ENCODE results near the gene MRPS27. TPM values are rescaled to one million over a fixed set of nuclear protein-coding genes. Genes with fewer than 3 reads are reported as not detected.

The MRPS27 gene
- total RNA-seq, 2 experiments from 2014 or later, result 25.0 to 26.1 TPM

DNA sequence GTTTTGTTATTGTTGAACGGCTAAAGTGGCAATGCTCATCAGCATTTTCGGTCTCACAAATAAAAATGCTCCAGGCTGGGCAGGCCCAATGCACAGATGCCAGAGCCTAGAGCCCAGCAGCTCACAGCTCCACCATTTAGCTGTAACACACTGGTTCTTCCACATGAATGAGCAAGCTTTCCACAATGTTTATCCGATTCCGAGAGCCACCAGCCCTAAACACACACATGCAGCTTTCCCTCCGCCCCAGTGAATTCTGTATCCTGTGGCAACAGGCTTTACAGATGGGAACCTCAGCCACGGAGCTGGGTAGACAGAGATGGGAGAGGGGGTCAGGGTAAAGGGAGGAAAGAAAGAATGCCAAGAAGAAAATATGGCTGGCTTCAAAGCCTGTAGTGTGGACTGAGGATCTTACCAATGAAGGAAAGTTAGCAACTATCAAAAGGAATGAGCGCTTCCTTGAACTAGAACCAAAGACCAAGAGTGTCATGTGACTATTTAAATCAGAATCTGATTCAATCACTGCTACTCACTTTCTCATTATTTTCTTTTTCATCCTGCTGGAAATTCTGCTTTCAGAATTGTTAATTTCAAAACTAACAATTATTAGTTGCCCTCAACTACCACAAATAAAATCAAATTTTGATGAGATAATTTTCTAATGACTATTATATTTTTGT is 77.1 kb downstream of the MRPS27 start:
- H3K4me3 Mint-ChIP-seq, result no peak overlapping the region
- H3K9me3 Mint-ChIP-seq, result no peaks in the 10 kb centered on the region
- H3K27me3 Mint-ChIP-seq, result no peaks in the 10 kb centered on the region
- Histone ChIP-seq H3K4me1 (ENCODE audit: insufficient read depth, low read length) (no peaks in the 10 kb centered on the region), H3K9me3 (ENCODE audit: control insufficient read depth in 1 of 2, insufficient read depth in 1 of 2, low read length in 2 of 2) (no peaks in the 10 kb centered on the region), H3K27me3 (ENCODE audit: control insufficient read depth in 1 of 2, insufficient read depth in 2 of 2, low read length in 2 of 2) (no peaks in the 10 kb centered on the region), H3K36me3 (ENCODE audit: insufficient read depth, low read length) (no peaks in the 10 kb centered on the region), H3K27ac (ENCODE audit: low read depth in 1 of 2, low read length in 2 of 2) (no peak overlapping the region), H3K4me3 (ENCODE audit: low read length) (no peak overlapping the region)
- POLR2A ChIA-PET, result no interaction called here
- CTCF ChIA-PET, result no interaction called here
- H3K36me3 Mint-ChIP-seq (ENCODE audit: low read depth), result peaks cover 19% of the 10 kb centered on the region
- no peak for ATAC-seq (ENCODE audit: poor library complexity)
- H3K27ac Mint-ChIP-seq, result no peak overlapping the region
- TF ChIP-seq, protein P1, sequence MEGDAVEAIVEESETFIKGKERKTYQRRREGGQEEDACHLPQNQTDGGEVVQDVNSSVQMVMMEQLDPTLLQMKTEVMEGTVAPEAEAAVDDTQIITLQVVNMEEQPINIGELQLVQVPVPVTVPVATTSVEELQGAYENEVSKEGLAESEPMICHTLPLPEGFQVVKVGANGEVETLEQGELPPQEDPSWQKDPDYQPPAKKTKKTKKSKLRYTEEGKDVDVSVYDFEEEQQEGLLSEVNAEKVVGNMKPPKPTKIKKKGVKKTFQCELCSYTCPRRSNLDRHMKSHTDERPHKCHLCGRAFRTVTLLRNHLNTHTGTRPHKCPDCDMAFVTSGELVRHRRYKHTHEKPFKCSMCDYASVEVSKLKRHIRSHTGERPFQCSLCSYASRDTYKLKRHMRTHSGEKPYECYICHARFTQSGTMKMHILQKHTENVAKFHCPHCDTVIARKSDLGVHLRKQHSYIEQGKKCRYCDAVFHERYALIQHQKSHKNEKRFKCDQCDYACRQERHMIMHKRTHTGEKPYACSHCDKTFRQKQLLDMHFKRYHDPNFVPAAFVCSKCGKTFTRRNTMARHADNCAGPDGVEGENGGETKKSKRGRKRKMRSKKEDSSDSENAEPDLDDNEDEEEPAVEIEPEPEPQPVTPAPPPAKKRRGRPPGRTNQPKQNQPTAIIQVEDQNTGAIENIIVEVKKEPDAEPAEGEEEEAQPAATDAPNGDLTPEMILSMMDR (IDR thresholded peaks at IDR 0.05), result no peak
- DNase-seq, result no peak
- H3K4me1 Mint-ChIP-seq (ENCODE audit: low read depth), result peaks cover 32% of the 10 kb centered on the region
- intact Hi-C loops (cut with DNase I, micrococcal nuclease), result no loop called here

DNA sequence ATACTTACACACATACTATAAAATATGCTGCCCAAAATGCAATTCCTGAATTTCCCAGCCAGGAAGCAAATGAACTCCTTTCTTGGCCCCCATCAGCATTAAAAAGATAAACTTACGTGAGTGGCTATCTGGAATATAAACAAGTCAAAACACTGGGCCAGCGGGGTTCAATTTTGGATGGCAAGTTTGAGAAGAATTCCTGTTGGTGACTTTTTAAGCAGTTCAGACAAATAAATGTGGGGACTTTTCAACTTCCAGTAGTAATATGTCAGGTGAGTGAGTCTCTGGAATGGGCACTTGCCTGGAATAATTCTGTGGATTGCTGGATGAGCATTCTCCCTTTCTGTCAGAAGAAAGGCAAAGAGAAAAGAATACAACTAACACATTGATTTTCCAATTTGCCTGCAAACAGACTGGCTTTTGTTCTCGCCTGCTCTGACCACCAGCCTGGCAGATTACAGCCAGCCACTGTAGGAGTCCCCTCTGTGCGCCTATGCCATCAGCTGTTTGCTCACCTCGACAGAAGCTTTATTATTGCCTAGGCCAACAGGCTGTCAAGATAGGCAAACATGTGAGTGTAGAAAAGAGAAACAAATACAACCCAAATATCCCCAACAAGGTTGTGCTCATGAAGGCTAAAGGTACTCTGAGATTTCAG is 78.6 kb downstream of the MRPS27 start:
- H3K27ac Mint-ChIP-seq, result no peak overlapping the region
- H3K4me3 ChIP-seq (ENCODE audit: low read length), result no peak overlapping the region
- CTCF ChIA-PET, result no interaction called here

DNA sequence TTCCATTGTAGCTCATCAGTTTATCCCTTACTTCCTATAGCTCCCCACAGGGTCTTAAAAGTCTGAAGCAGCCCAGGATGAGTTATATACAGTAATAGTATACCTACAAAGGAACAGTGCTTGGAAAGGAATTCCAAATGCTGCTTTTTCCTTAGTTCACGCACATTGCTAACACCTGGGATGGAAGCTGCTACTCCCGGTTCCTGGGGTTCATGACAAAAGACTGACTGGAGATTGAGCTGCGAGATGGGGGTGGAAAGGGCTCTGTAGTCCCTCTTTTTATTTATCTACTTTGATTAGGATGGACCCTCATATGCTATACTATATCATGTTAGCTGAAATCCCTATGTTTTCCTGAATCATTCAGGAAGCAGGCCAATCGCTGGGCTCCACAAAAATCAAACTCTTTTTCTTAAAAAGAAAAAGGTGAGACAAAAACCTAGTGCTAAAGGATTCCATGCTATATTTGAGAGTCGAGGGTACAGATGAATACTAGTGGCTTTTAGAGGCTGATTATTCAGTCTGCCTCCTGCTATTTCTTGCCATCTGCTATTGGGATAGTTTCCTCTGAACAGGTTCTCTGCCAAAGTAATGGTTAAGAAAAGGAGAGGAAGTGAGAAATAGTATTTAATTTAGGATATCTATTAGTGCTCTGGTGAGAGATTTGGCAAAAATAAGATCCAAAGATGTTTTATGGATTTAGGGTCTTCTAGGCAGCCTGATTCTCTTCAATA is 81.2 kb downstream of the MRPS27 start:
- Mint-ChIP-seq H3K27ac (no peak overlapping the region), H3K9me3 (no peaks in the 10 kb centered on the region), H3K36me3 (ENCODE audit: low read depth) (peaks cover 57% of the 10 kb centered on the region), H3K4me3 (no peak overlapping the region), H3K4me1 (ENCODE audit: low read depth) (peaks cover 21% of the 10 kb centered on the region), H3K27me3 (no peaks in the 10 kb centered on the region)
- DNase-seq, result no peak
- Histone ChIP-seq H3K4me1 (ENCODE audit: insufficient read depth, low read length) (no peaks in the 10 kb centered on the region), H3K27ac (ENCODE audit: low read depth in 1 of 2, low read length in 2 of 2) (no peak overlapping the region), H3K4me3 (ENCODE audit: low read length) (no peak overlapping the region), H3K9me3 (ENCODE audit: control insufficient read depth in 1 of 2, insufficient read depth in 1 of 2, low read length in 2 of 2) (no peaks in the 10 kb centered on the region), H3K27me3 (ENCODE audit: control insufficient read depth in 1 of 2, insufficient read depth in 2 of 2, low read length in 2 of 2) (no peaks in the 10 kb centered on the region), H3K36me3 (ENCODE audit: insufficient read depth, low read length) (peaks cover 8% of the 10 kb centered on the region)
- intact Hi-C loops (cut with DNase I, micrococcal nuclease), result no loop called here
- ChIA-PET POLR2A (no interaction called here), CTCF (no interaction called here)
- TF ChIP-seq, protein P1 (IDR thresholded peaks at IDR 0.05), result no peak
- ATAC-seq (ENCODE audit: poor library complexity), result no peak

More for the DNA sequence above, 78.6 kb downstream of the MRPS27 start:
- no peaks in the 10 kb centered on the region for H3K27me3 ChIP-seq (ENCODE audit: control insufficient read depth in 1 of 2, insufficient read depth in 2 of 2, low read length in 2 of 2)
- POLR2A ChIA-PET, result no interaction called here
- DNase-seq, result no peak
- Mint-ChIP-seq H3K36me3 (ENCODE audit: low read depth) (peaks cover 32% of the 10 kb centered on the region), H3K4me1 (ENCODE audit: low read depth) (peaks cover 22% of the 10 kb centered on the region), H3K27me3 (no peaks in the 10 kb centered on the region), H3K9me3 (no peaks in the 10 kb centered on the region), H3K4me3 (no peak overlapping the region)
- no peak overlapping the region for H3K27ac ChIP-seq (ENCODE audit: low read depth in 1 of 2, low read length in 2 of 2)
- ATAC-seq (ENCODE audit: poor library complexity), result no peak
- no peaks in the 10 kb centered on the region for H3K9me3 ChIP-seq (ENCODE audit: control insufficient read depth in 1 of 2, insufficient read depth in 1 of 2, low read length in 2 of 2)
- TF ChIP-seq, protein P1 (IDR thresholded peaks at IDR 0.05), result no peak
- peaks cover 8% of the 10 kb centered on the region for H3K36me3 ChIP-seq (ENCODE audit: insufficient read depth, low read length)
- H3K4me1 ChIP-seq (ENCODE audit: insufficient read depth, low read length), result no peaks in the 10 kb centered on the region
- intact Hi-C loops (cut with DNase I, micrococcal nuclease), result no loop called here

All from CD4-positive, alpha-beta T cell (primary cell).